IMR-90 (cell line): ENCODE measurements around the gene CLEC16A.

Source experiments
- BHLHE40 ChIP-seq: fragments of 150-350 bp; IDR thresholded peaks from 2 replicates; pipeline ENCODE4 v1.6.1; 2016; ENCODE audit warnings: mild to moderate bottlenecking, low read depth, low read length
- CEBPB ChIP-seq: IDR thresholded peaks from 2 replicates; pipeline ENCODE4 v1.6.1; 2012; ENCODE audit warnings: low read depth, low read length, improper control_type of control experiment
- FOS ChIP-seq: fragments of 150-350 bp; IDR thresholded peaks from 2 replicates; pipeline ENCODE4 v1.6.1; 2016; ENCODE audit warnings: low read depth, low read length
- MAFK ChIP-seq: IDR thresholded peaks from 2 replicates; pipeline ENCODE4 v1.6.1; 2012; ENCODE audit warnings: low read depth, low read length, improper control_type of control experiment
- MAZ ChIP-seq: IDR thresholded peaks from 2 replicates; pipeline ENCODE4 v1.6.1; 2012; ENCODE audit warnings: low read depth, mild to moderate bottlenecking, low read length, improper control_type of control experiment, moderate library complexity, borderline replicate concordance
- MXI1 ChIP-seq: IDR thresholded peaks from 2 replicates; pipeline ENCODE4 v1.6.1; 2012; ENCODE audit warnings: low read depth, mild to moderate bottlenecking, low read length, moderate library complexity, borderline replicate concordance
- POLR2A ChIP-seq: IDR thresholded peaks from 2 replicates; pipeline ENCODE4 v1.6.1; 2012; ENCODE audit warnings: mild to moderate bottlenecking, low read depth, low read length
- RAD21 ChIP-seq: IDR thresholded peaks from 2 replicates; pipeline ENCODE4 v1.6.1; 2012; ENCODE audit warnings: low read length, improper control_type of control experiment
- RFX5 ChIP-seq: IDR thresholded peaks from 2 replicates; pipeline ENCODE4 v1.8.0; 2012; ENCODE audit warnings: low read depth, mild to moderate bottlenecking, low read length, moderate library complexity
- SMC3 ChIP-seq: fragments of 150-350 bp; IDR thresholded peaks from 2 replicates; pipeline ENCODE4 v1.6.1; 2016; ENCODE audit warnings: low read depth, mild to moderate bottlenecking, antibody characterized with exemption, low read length, moderate library complexity
- TF ChIP-seq, protein P1 (sequence below): conservative IDR thresholded peaks from 2 replicates; pipeline ENCODE4 v1.5.1; 2012; ENCODE audit warnings: mild to moderate bottlenecking, low read depth, low read length, improper control_type of control experiment
- TF ChIP-seq, protein P2 (sequence below): fragments of 150-350 bp; IDR thresholded peaks from 2 replicates; pipeline ENCODE4 v1.6.1; 2017; ENCODE audit warnings: mild to moderate bottlenecking, antibody characterized with exemption, low read length, low read depth

GRCh38 chr16:11007714-11008280 lies 63.4 kb downstream of the CLEC16A start:
- TF ChIP-seq BHLHE40 = no peak
- no peak for TF ChIP-seq CEBPB
- no peak for TF ChIP-seq RAD21
- no peak for TF ChIP-seq POLR2A
- TF ChIP-seq, protein P1, sequence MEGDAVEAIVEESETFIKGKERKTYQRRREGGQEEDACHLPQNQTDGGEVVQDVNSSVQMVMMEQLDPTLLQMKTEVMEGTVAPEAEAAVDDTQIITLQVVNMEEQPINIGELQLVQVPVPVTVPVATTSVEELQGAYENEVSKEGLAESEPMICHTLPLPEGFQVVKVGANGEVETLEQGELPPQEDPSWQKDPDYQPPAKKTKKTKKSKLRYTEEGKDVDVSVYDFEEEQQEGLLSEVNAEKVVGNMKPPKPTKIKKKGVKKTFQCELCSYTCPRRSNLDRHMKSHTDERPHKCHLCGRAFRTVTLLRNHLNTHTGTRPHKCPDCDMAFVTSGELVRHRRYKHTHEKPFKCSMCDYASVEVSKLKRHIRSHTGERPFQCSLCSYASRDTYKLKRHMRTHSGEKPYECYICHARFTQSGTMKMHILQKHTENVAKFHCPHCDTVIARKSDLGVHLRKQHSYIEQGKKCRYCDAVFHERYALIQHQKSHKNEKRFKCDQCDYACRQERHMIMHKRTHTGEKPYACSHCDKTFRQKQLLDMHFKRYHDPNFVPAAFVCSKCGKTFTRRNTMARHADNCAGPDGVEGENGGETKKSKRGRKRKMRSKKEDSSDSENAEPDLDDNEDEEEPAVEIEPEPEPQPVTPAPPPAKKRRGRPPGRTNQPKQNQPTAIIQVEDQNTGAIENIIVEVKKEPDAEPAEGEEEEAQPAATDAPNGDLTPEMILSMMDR = no peak
- no peak for TF ChIP-seq MAZ
- TF ChIP-seq MXI1 = no peak
- no peak for TF ChIP-seq FOS
- TF ChIP-seq SMC3 = no peak
- no peak for TF ChIP-seq RFX5
- TF ChIP-seq, protein P2, sequence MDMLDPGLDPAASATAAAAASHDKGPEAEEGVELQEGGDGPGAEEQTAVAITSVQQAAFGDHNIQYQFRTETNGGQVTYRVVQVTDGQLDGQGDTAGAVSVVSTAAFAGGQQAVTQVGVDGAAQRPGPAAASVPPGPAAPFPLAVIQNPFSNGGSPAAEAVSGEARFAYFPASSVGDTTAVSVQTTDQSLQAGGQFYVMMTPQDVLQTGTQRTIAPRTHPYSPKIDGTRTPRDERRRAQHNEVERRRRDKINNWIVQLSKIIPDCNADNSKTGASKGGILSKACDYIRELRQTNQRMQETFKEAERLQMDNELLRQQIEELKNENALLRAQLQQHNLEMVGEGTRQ = no peak
- no peak for TF ChIP-seq MAFK
